Adrenal gland (tissue), 12 donors: Measurements from ENCODE around the gene CDH12. TPM values are rescaled to one million over a fixed set of nuclear protein-coding genes. Genes with fewer than 3 reads are reported as not detected.

ENCODE experiments used
- DNase-seq, 7 donors: peaks; one replicate each; pipeline ENCODE4 v3.0.0-alpha.2; 2019 to 2020
- H3K27ac ChIP-seq, 5 donors: fragments of 200-600 bp; sonication (generic) in 4 of 5; 1 replicate in 3 of 5; 2 replicates in 2 of 5; pipeline versions ENCODE4 v1.5.1 to v1.8.0; 2016 to 2020; ENCODE audit warnings: mild to moderate bottlenecking in 1 of 5
- H3K27me3 ChIP-seq: fragments of 200-600 bp; 2 replicates; pipeline ENCODE4 v1.8.0; 2021
- H3K36me3 ChIP-seq, 2 donors: fragments of 200-600 bp; replicated peaks in 1 of 2; 1 replicate in 1 of 2; 2 replicates in 1 of 2; pipeline versions ENCODE4 v1.5.1 to v1.8.0; 2018 to 2022
- H3K4me1 ChIP-seq, 2 donors: fragments of 200-600 bp; replicated peaks in 1 of 2; 1 replicate in 1 of 2; 2 replicates in 1 of 2; pipeline versions ENCODE4 v1.5.1 to v1.8.0; 2018 to 2021
- H3K4me3 ChIP-seq, 4 donors: fragments of 200-600 bp; sonication (generic) in 3 of 4; one replicate each; pipeline ENCODE4 v1.5.1; 2016 to 2018
- H3K9me3 ChIP-seq, 3 donors: fragments of 200-600 bp; sonication (generic) in 1 of 3; replicated peaks in 1 of 3; 1 replicate in 2 of 3; 2 replicates in 1 of 3; pipeline versions ENCODE4 v1.5.1 to v1.8.0; 2016 to 2021
- POLR2A ChIP-seq, 2 donors: fragments of 450-650 bp; IDR thresholded peaks; one replicate each; pipeline ENCODE4 v1.6.1; 2017; ENCODE audit warnings: antibody characterized with exemption in 2 of 2, mild to moderate bottlenecking in 2 of 2, moderate library complexity in 1 of 2
- WGBS, 4 donors: extraction: QIAGEN DNeasy Blood & Tissue Kit in 2 of 4; methylation state at CpG; one replicate each; pipeline versions ENCODE4 v1.1.5 to v1.1.7; 2013 to 2017; 5-methylcytosine and 5-hydroxymethylcytosine counted together
- intact Hi-C, 2 donors: fragments of 100-400 bp; cut with DNase I; formaldehyde crosslinking; loops; one replicate each; pipeline versions ENCODE4 v1.14.1 to v1.15.0; 2022 to 2023
- polyA plus RNA-seq, 3 donors: library from polyadenylated mRNA; stranded (reverse); fragments of 200-250 nt in 2 of 3; fragments of 350-450 nt in 1 of 3; fragmentation: Illumina TruSeq in 1 of 3; extraction: RNeasy Lipid Tissue Mini Kit (QIAGEN cat#74804) in 1 of 3; gene quantifications; one replicate each; pipeline ENCODE4 v1.2.3, GENCODE V29; 2013 to 2014
- total RNA-seq, 9 donors: library from RNA; depleted of rRNA in 4 of 9; stranded (reverse); fragments of >200 nt in 4 of 9; fragments of 120-200 nt in 1 of 9; fragmentation: NEBNext Ultra II Directional in 1 of 9; extraction: Animal tissue kit (Norgen Biotek cat#: 25700) in 1 of 9; gene quantifications; one replicate each; pipeline versions ENCODE4 v1.1.0 to v1.2.4, GENCODE V29; 2013 to 2023
- TF ChIP-seq, protein P1 (sequence below), 6 experiments: fragments of 450-650 bp in 4 of 6; fragments of 200-600 bp in 2 of 6; sonication (generic) in 1 of 6; IDR thresholded peaks; 1 replicate in 5 of 6; 2 replicates in 1 of 6; pipeline versions ENCODE4 v1.5.1 to v1.8.0; 2016 to 2021; ENCODE audit warnings: antibody characterized with exemption in 6 of 6, mild to moderate bottlenecking in 2 of 6, moderate library complexity in 1 of 6
- donor health status: healthy with polysubstance abuse.
- donor health status: Bipolar disorder and iron deficiency.
- donor health status: DM: yes; HTN: yes; CAD: no.
- donor health status: DM: no; HTN: no; CAD: no.
- donor health status: DM: no; HTN: no; CAD: no.
- donor health status: DM: yes; HTN: yes; CAD: no.

The CDH12 gene
- total and polyA plus RNA-seq, 12 donors, result 0.80 to 16.5 (median 7.8) TPM

- DNase-seq, result no peak
- Histone ChIP-seq H3K4me1 (no peaks in the 10 kb centered on the region), H3K27ac (no peak overlapping the region), H3K9me3 (no peaks in the 10 kb centered on the region), H3K36me3 (no peaks in the 10 kb centered on the region), H3K27me3 (no peaks in the 10 kb centered on the region), H3K4me3 (no peak overlapping the region)
- intact Hi-C loops, result no loop called here
- no peak for TF ChIP-seq POLR2A (IDR thresholded peaks at IDR 0.05)
- TF ChIP-seq, protein P1, sequence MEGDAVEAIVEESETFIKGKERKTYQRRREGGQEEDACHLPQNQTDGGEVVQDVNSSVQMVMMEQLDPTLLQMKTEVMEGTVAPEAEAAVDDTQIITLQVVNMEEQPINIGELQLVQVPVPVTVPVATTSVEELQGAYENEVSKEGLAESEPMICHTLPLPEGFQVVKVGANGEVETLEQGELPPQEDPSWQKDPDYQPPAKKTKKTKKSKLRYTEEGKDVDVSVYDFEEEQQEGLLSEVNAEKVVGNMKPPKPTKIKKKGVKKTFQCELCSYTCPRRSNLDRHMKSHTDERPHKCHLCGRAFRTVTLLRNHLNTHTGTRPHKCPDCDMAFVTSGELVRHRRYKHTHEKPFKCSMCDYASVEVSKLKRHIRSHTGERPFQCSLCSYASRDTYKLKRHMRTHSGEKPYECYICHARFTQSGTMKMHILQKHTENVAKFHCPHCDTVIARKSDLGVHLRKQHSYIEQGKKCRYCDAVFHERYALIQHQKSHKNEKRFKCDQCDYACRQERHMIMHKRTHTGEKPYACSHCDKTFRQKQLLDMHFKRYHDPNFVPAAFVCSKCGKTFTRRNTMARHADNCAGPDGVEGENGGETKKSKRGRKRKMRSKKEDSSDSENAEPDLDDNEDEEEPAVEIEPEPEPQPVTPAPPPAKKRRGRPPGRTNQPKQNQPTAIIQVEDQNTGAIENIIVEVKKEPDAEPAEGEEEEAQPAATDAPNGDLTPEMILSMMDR (IDR thresholded peaks at IDR 0.05), result no peak
- WGBS, 4 donors, result 47 to 55% (median 51%) methylated on average over 5 of the region's 5 CpGs
Measured at GRCh38 chr5:21807953-21808352, 1045.2 kb downstream of the CDH12 start.

GRCh38 chr5:21806943-21807342, 1046.2 kb downstream of the CDH12 start:
- no peaks in the 10 kb centered on the region for H3K36me3 ChIP-seq
- no peaks in the 10 kb centered on the region for H3K27me3 ChIP-seq
- no peaks in the 10 kb centered on the region for H3K4me1 ChIP-seq
- no peak overlapping the region for H3K27ac ChIP-seq
- no peaks in the 10 kb centered on the region for H3K9me3 ChIP-seq
- H3K4me3 ChIP-seq, result no peak overlapping the region
- WGBS, 4 donors, result 0 to 40% (median 16%) methylated on average over 1 of the region's 1 CpG
- DNase-seq, result peak in 5 of 7 donors; percentile 16 to 40 (median 27)
- TF ChIP-seq POLR2A (IDR thresholded peaks at IDR 0.05), result no peak
- TF ChIP-seq, protein P1 (IDR thresholded peaks at IDR 0.05), result no peak
- intact Hi-C loops, result no loop called here

GRCh38 chr5:21806271-21806670, 1046.9 kb downstream of the CDH12 start:
- H3K4me3 ChIP-seq, result no peak overlapping the region
- TF ChIP-seq POLR2A (IDR thresholded peaks at IDR 0.05), result no peak
- TF ChIP-seq, protein P1 (IDR thresholded peaks at IDR 0.05), result no peak
- 75 to 79% (median 77%) methylated on average over 3 of the region's 3 CpGs for WGBS, 4 donors
- H3K36me3 ChIP-seq, result no peaks in the 10 kb centered on the region
- H3K27ac ChIP-seq, result no peak overlapping the region
- H3K27me3 ChIP-seq, result no peaks in the 10 kb centered on the region
- no peaks in the 10 kb centered on the region for H3K9me3 ChIP-seq
- DNase-seq, result no peak
- H3K4me1 ChIP-seq, result no peaks in the 10 kb centered on the region
- intact Hi-C loops, result no loop called here

DNA sequence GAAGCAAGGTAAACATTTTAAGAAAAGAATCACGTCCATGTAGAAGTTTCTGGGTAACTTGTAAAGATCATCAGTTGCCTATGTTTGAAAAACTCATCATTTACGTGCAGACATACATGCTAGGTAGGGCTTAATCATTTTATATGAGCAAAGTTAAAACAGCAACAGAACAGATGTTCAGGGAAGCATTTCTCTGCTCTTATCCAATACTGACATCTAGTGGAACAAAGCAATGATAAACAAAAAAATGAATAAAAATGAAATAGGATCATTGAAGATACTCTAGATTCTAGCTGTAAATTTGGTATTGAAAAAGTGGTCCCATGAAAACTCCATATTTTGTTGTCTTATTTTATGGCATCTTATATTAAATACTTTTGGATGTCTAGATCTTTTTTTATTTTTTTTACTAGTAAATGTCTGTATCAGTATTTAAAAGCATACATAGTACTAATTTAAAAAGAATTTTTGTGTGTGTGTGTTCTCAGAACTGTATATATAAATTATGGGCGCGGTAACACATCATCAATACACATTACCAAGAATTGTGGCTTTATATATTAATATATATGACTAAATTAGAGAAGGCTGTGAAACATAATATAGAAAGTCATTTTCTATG, 1050.2 kb downstream of the CDH12 start:
- no peaks in the 10 kb centered on the region for H3K36me3 ChIP-seq
- no peak overlapping the region for H3K27ac ChIP-seq
- no peaks in the 10 kb centered on the region for H3K9me3 ChIP-seq
- intact Hi-C loops, result no loop called here
- TF ChIP-seq POLR2A (IDR thresholded peaks at IDR 0.05), result no peak
- TF ChIP-seq, protein P1 (IDR thresholded peaks at IDR 0.05), result peak; percentile 62 to 81 (median 69)
- WGBS, 4 donors, result 32 to 40% (median 33%) methylated on average over 4 of the region's 4 CpGs
- no peaks in the 10 kb centered on the region for H3K4me1 ChIP-seq
- no peak for DNase-seq
- H3K4me3 ChIP-seq, result no peak overlapping the region
- H3K27me3 ChIP-seq, result no peaks in the 10 kb centered on the region
